Measurements from ENCODE around the gene NABP1. TPM values are rescaled to one million over a fixed set of nuclear protein-coding genes. Genes with fewer than 3 reads are reported as not detected.

Gene NABP1
- total RNA-seq, 1 donor from 2014 or later, result 13.5 TPM

DNA sequence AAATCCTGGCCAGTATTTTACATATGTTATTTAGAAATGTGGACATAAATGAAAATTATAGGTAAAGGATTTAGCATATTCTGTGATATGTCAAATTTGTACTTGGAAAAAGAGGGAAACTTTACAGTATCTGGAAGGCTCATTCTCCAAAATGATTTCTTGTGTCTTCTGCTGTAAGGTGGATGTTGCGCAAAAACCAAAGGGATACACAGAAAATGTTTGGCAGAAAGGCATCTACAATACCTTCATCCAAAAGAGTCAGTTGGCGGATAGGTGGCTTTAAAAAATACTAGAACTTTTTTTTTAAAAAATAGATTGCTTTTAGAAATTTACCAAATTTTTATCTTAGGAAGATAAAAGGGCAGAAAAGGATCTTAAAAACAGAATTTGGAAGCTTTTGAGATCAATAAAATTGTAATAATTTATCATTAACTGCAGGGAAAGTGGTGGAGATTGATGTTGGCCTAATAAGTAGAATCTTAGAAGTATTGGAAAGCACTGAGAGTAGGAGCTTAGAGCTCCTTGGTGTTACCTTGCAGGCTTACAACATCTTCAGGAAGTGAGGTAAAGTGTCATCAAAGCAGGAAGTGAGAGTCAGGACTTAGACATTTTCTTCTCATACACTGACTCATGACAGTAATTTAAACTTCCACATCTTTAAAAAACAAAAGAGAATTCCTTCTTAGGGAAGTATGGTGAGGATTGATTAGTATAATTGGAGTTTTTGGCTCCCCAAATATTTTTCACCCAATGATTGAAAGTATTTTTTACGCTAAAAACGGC, 2.1 kb downstream of the NABP1 start:
- DNase-seq (ENCODE audit: low spot score in 2 of 2, unreplicated experiment in 2 of 2), result no peak
- no peaks in the 10 kb centered on the region for H3K27me3 Mint-ChIP-seq (ENCODE audit: low read depth)
- H3K4me3 Mint-ChIP-seq, result peak overlapping the region; percentile 39
- H3K4me1 Mint-ChIP-seq, result peaks cover 19% of the 10 kb centered on the region
- H3K36me3 Mint-ChIP-seq, result peaks cover 8% of the 10 kb centered on the region
- H3K9me3 Mint-ChIP-seq, result no peaks in the 10 kb centered on the region
- TF ChIP-seq, protein P1, sequence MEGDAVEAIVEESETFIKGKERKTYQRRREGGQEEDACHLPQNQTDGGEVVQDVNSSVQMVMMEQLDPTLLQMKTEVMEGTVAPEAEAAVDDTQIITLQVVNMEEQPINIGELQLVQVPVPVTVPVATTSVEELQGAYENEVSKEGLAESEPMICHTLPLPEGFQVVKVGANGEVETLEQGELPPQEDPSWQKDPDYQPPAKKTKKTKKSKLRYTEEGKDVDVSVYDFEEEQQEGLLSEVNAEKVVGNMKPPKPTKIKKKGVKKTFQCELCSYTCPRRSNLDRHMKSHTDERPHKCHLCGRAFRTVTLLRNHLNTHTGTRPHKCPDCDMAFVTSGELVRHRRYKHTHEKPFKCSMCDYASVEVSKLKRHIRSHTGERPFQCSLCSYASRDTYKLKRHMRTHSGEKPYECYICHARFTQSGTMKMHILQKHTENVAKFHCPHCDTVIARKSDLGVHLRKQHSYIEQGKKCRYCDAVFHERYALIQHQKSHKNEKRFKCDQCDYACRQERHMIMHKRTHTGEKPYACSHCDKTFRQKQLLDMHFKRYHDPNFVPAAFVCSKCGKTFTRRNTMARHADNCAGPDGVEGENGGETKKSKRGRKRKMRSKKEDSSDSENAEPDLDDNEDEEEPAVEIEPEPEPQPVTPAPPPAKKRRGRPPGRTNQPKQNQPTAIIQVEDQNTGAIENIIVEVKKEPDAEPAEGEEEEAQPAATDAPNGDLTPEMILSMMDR (IDR thresholded peaks at IDR 0.05; ENCODE audit: unreplicated experiment), result no peak
- H3K27ac Mint-ChIP-seq, result peak overlapping the region; percentile 10

DNA sequence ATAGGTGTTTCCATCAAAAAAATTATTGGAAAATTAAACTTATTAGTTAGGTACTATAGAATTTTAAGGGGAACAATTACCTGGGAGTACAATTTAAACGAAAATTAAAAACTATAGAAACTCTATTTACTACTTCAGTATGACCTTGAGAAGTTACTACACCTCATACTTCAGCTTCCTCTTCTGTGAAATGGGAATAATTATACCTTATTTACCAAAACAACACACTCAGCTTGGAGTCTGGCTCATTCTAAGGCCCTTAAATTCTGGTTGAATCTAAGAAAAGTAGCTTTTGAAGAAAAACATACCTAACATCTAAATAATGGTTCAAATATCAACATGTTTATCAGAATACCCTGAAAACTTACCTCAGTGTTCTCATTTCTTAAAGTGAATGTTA, 2.7 kb downstream of the NABP1 start:
- Mint-ChIP-seq H3K4me3 (no peak overlapping the region), H3K27ac (no peak overlapping the region), H3K9me3 (no peaks in the 10 kb centered on the region), H3K36me3 (peaks cover 10% of the 10 kb centered on the region), H3K27me3 (ENCODE audit: low read depth) (no peaks in the 10 kb centered on the region), H3K4me1 (peaks cover 19% of the 10 kb centered on the region)
- TF ChIP-seq, protein P1 (IDR thresholded peaks at IDR 0.05; ENCODE audit: unreplicated experiment), result no peak
- no peak for DNase-seq (ENCODE audit: low spot score in 2 of 2, unreplicated experiment in 2 of 2)

DNA sequence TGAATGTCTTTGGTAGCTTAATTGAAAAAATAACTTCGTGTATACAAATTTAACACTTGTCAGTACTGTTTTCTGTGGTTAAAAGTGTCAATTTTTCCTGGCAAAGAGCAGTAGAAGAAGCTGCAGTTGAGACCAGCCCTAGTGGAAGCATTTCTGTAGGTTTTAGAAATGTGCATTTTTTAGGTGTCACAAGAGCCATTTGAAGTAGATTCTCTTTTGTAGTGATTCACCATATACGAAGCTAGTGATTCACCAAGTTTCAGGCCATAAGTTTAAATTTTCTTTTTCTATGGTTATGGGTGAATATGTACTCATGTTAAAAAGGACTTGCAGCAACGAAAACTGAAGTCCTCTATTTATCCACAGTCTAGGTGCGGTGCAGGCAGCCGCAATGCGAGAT, 4.2 kb downstream of the NABP1 start:
- Mint-ChIP-seq H3K27ac (no peak overlapping the region), H3K27me3 (ENCODE audit: low read depth) (no peaks in the 10 kb centered on the region), H3K4me3 (no peak overlapping the region), H3K36me3 (peaks cover 12% of the 10 kb centered on the region), H3K9me3 (no peaks in the 10 kb centered on the region), H3K4me1 (peaks cover 9% of the 10 kb centered on the region)
- TF ChIP-seq, protein P1 (IDR thresholded peaks at IDR 0.05; ENCODE audit: unreplicated experiment), result no peak
- DNase-seq (ENCODE audit: low spot score in 2 of 2, unreplicated experiment in 2 of 2), result no peak

DNA sequence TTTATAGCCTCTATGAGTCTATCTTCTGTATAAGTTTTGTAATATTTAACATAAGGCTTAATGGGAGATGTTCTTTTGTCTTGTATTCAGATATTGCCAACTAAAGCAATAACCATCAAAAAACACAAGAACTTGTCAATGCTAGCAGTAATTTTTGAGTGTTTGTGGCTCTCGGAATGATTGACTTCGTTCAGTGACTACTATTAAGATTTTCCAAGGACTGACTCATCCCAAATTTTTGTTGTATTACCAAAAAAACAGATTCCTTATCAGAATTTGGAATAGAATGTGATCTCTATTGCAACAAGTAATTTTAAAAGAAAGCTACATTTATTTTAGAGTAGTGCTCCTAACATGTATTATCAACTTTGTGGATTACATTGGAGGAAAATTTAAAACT, 8.1 kb downstream of the NABP1 start:
- peaks cover 18% of the 10 kb centered on the region for H3K4me1 Mint-ChIP-seq
- H3K36me3 Mint-ChIP-seq, result peaks cover 12% of the 10 kb centered on the region
- H3K4me3 Mint-ChIP-seq, result no peak overlapping the region
- H3K27ac Mint-ChIP-seq, result no peak overlapping the region
- no peak for DNase-seq (ENCODE audit: low spot score in 2 of 2, unreplicated experiment in 2 of 2)
- no peaks in the 10 kb centered on the region for H3K9me3 Mint-ChIP-seq
- no peaks in the 10 kb centered on the region for H3K27me3 Mint-ChIP-seq (ENCODE audit: low read depth)
- TF ChIP-seq, protein P1 (IDR thresholded peaks at IDR 0.05; ENCODE audit: unreplicated experiment), result no peak

DNA sequence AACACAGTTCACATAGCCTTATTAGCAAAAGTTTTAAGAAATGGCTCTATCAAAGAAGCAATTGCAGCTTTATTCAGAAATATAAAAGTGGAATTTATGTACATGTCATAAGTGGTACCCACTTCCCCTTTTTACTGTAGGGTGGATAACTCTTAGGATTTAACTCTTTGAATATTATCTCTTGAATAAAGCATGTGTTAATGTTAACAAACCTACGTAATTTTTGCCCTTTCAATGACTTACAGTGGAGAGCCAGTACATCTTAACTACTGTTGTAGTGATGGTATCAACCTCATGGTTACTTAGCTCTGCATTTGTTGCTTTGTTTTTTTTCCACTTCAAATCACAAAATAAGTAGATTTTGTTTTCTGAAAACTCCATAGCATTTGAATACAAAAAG, 8.8 kb downstream of the NABP1 start:
- Mint-ChIP-seq H3K4me3 (no peak overlapping the region), H3K36me3 (peaks cover 12% of the 10 kb centered on the region), H3K4me1 (peaks cover 23% of the 10 kb centered on the region), H3K27me3 (ENCODE audit: low read depth) (no peaks in the 10 kb centered on the region), H3K27ac (no peak overlapping the region), H3K9me3 (no peaks in the 10 kb centered on the region)
- TF ChIP-seq, protein P1 (IDR thresholded peaks at IDR 0.05; ENCODE audit: unreplicated experiment), result no peak
- no peak for DNase-seq (ENCODE audit: low spot score in 2 of 2, unreplicated experiment in 2 of 2)
